BE2C (cell line): ENCODE measurements around the gene CPXM2.

Experiments used
- DNase-seq: peaks from one replicate; pipeline ENCODE4 v3.0.0-alpha.2; 2020
- H3K27me3 ChIP-seq: fragments of 250-450 bp; sonication (Bioruptor Pico); 2 replicates; pipeline ENCODE4 v1.5.1; 2020; ENCODE audit warnings: mild to moderate bottlenecking
- H3K36me3 ChIP-seq: fragments of 250-450 bp; sonication (Bioruptor Pico); 2 replicates; pipeline ENCODE4 v1.5.1; 2020; ENCODE audit warnings: mild to moderate bottlenecking
- H3K4me1 ChIP-seq: fragments of 250-450 bp; sonication (Bioruptor Pico); 2 replicates; pipeline ENCODE4 v1.5.1; 2020
- H3K4me3 ChIP-seq: 2 replicates; pipeline ENCODE4 v1.5.1; 2011; ENCODE audit warnings: low read depth, low read length
- H3K9me3 ChIP-seq: fragments of 250-450 bp; sonication (Bioruptor Pico); 2 replicates; pipeline ENCODE4 v1.5.1; 2020
- CTCF ChIP-seq: IDR thresholded peaks from 2 replicates; pipeline ENCODE4 v1.5.1; 2012; ENCODE audit warnings: mild to moderate bottlenecking, low read depth, low read length

Gene CPXM2

GRCh38 chr10:123913688-123914268 is 22.2 kb upstream of the CPXM2 start:
- no peak for TF ChIP-seq CTCF
- DNase-seq: no peak
- Histone ChIP-seq H3K4me1 (no peaks in the 10 kb centered on the region), H3K4me3 (no peak overlapping the region), H3K36me3 (no peaks in the 10 kb centered on the region), H3K27me3 (no peaks in the 10 kb centered on the region), H3K9me3 (no peaks in the 10 kb centered on the region)

GRCh38 chr10:123912871-123913270 is 21.3 kb upstream of the CPXM2 start:
- H3K27me3 ChIP-seq: no peaks in the 10 kb centered on the region
- TF ChIP-seq CTCF: no peak
- no peaks in the 10 kb centered on the region for H3K4me1 ChIP-seq

GRCh38 chr10:123912466-123912865 is 20.9 kb upstream of the CPXM2 start:
- no peaks in the 10 kb centered on the region for H3K4me1 ChIP-seq
- no peaks in the 10 kb centered on the region for H3K9me3 ChIP-seq
- H3K4me3 ChIP-seq: no peak overlapping the region
- H3K36me3 ChIP-seq: no peaks in the 10 kb centered on the region
- DNase-seq: no peak
- TF ChIP-seq CTCF: no peak
- no peaks in the 10 kb centered on the region for H3K27me3 ChIP-seq

More at GRCh38 chr10:123912871-123913270, 21.3 kb upstream of the CPXM2 start:
- Histone ChIP-seq H3K9me3 (no peaks in the 10 kb centered on the region), H3K36me3 (no peaks in the 10 kb centered on the region), H3K4me3 (no peak overlapping the region)
- DNase-seq: no peak

- no peaks in the 10 kb centered on the region for H3K9me3 ChIP-seq
- no peak for DNase-seq
- TF ChIP-seq CTCF: no peak
- no peak overlapping the region for H3K4me3 ChIP-seq
- no peaks in the 10 kb centered on the region for H3K4me1 ChIP-seq
- H3K27me3 ChIP-seq: no peaks in the 10 kb centered on the region
- no peaks in the 10 kb centered on the region for H3K36me3 ChIP-seq
Measured at GRCh38 chr10:123911866-123912265, 20.3 kb upstream of the CPXM2 start.

GRCh38 chr10:123909866-123910265 is 18.3 kb upstream of the CPXM2 start:
- Histone ChIP-seq H3K4me3 (no peak overlapping the region), H3K27me3 (no peaks in the 10 kb centered on the region), H3K36me3 (no peaks in the 10 kb centered on the region), H3K9me3 (no peaks in the 10 kb centered on the region), H3K4me1 (no peaks in the 10 kb centered on the region)
- DNase-seq: no peak
- TF ChIP-seq CTCF: no peak

- Histone ChIP-seq H3K4me1 (no peaks in the 10 kb centered on the region), H3K9me3 (no peaks in the 10 kb centered on the region), H3K36me3 (no peaks in the 10 kb centered on the region), H3K27me3 (no peaks in the 10 kb centered on the region), H3K4me3 (no peak overlapping the region)
- no peak for TF ChIP-seq CTCF
- no peak for DNase-seq
Measured at GRCh38 chr10:123909426-123909825, 17.8 kb upstream of the CPXM2 start.
